ENCODE measurements around the gene HES6. TPM values are rescaled to one million over a fixed set of nuclear protein-coding genes. Genes with fewer than 3 reads are reported as not detected.

HES6 gene
- total RNA-seq, 1 experiment from 2014 or later, result 8.3 TPM

DNA sequence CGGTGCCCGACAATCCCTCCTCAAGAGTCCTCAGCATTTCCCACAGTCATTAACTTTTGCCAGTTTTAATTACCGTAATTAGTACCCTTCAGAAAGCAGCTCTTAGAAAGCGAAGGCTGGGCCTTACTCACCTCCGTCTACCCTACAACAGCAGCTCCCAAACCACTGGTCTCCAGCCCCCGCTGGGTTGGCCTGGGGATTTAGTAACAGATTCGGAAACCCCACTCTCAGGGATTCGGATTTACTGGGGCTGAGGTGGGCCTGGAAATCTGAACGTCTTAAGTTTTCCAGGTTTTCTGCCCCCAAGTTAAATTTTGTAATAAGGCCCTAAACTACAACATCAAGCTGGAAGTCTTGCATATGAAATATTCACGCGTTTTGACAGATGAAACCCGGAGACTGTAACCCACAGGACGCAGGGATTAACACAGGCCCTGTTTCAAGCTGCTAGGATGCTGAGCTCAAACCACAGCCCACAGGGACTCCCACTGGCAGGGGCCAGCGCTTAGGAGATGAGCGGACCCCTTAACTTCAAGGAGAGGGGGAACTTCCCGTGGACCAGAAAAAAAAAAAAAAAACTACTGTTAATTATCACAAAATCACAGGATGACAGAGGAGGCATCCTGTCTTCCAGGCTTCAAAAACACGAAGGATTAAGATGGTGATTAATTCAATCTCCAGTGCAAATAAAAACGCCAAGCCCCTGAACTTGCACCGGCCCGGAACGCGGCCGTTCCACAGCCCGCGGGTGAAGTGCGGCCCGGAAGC lies 37.3 kb downstream of the HES6 start:
- DNase-seq (ENCODE audit: low read depth), result no peak

DNA sequence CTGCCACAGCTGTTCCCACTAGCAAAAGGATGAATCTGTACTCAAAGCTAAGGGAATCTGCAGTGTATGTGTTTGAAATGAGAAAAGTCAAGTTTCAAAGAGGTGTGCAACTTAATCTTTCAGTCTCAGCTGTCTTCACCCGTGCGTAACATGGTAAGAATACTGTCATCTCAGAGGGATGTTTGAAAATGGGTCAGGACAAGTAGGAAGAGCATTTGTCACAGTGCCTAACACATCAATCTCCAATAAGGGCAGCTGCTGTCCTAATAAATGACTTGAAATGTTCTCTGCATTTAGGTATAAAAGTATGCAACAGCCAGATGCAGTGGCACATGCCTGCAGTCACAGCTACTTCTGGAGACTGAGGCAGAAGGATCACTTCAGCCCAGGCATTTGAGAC lies 49.4 kb downstream of the HES6 start:
- no peak for DNase-seq (ENCODE audit: low read depth)

Other genes starting within 250 kb of the HES6 start
- gene SCLY, start 179.0 kb downstream of the HES6 start, total RNA-seq (2014; rRNA removed; shearing (Covaris generic)), result 13.3 and 21.5 TPM in 2 replicates
- under 0.01 TPM in 1 of 2 replicates, not detected in the other for gene ESPNL, start 139.7 kb downstream of the HES6 start, total RNA-seq (2014; rRNA removed; shearing (Covaris generic))
- gene KLHL30, start 101.4 kb downstream of the HES6 start, total RNA-seq (2014; rRNA removed; shearing (Covaris generic)), result not detected in 2 replicates
- 0.10 and 1.8 TPM in 2 replicates for gene ERFE, start 81.1 kb downstream of the HES6 start, total RNA-seq (2014; rRNA removed; shearing (Covaris generic))
- 20.5 and 20.7 TPM in 2 replicates for gene ILKAP, start 36.3 kb downstream of the HES6 start, total RNA-seq (2014; rRNA removed; shearing (Covaris generic))
- 4.0 and 4.2 TPM in 2 replicates for gene PER2, start 48.6 kb upstream of the HES6 start, total RNA-seq (2014; rRNA removed; shearing (Covaris generic))
- 5.6 and 7.1 TPM in 2 replicates for gene TRAF3IP1, start 80.5 kb upstream of the HES6 start, total RNA-seq (2014; rRNA removed; shearing (Covaris generic))
- 23.5 and 27.4 TPM in 2 replicates for gene ASB1, start 186.9 kb upstream of the HES6 start, total RNA-seq (2014; rRNA removed; shearing (Covaris generic))

Measured in RPMI7951 (cell line).